ENCODE results near the gene C1QTNF4.
A peak's percentile ranks its signal among the peaks of the same experiment; 100 is the strongest.

- TF ChIP-seq POLR2A (IDR thresholded peaks at IDR 0.05) (no peak), CTCF (IDR thresholded peaks at IDR 0.05 in 4 of 5, conservative IDR thresholded peaks at IDR 0.05 in 1 of 5) (peak in 4 of 5 experiments; percentile 8 to 31 (median 26))
Measured at GRCh38 chr11:47553406-47553743, 40.8 kb downstream of the C1QTNF4 start.
